B cell (primary cell): Measurements from ENCODE around the gene PDE12. TPM values are rescaled to one million over a fixed set of nuclear protein-coding genes. Genes with fewer than 3 reads are reported as not detected.

ENCODE experiments used
- ATAC-seq: fragments of 200-7000 bp; cut with Tn5 transposase; one replicate; pipeline ENCODE4 v1.10.0; 2021; ENCODE audit warnings: low read depth, mild to moderate bottlenecking, moderate number of reproducible peaks, moderate library complexity
- CTCF ChIA-PET: fragments of 350-600 bp; sonication (Branson Sonifier 250); formaldehyde crosslinking; loops from one replicate; lab custom pipeline; 2021; ENCODE audit warnings: antibody characterized with exemption, inconsistent platforms; lab: Charles Lee
- POLR2A ChIA-PET: fragments of 350-600 bp; sonication (Branson Sonifier 250); formaldehyde crosslinking; loops from one replicate; lab custom pipeline; 2021; ENCODE audit warnings: antibody characterized with exemption; lab: Charles Lee
- DNase-seq: peaks from one replicate; pipeline ENCODE4 v3.0.0; 2013
- H2AFZ ChIP-seq: 2 replicates; pipeline ENCODE4 v1.6.1; 2012; ENCODE audit warnings: mild to moderate bottlenecking, low read depth, low read length; ENCODE audit not compliant: insufficient read depth, poor library complexity, severe bottlenecking
- H3K27ac ChIP-seq, 2 donors: 1 replicate in 1 of 2; 2 replicates in 1 of 2; pipeline ENCODE4 v1.5.1; 2012 to 2013; ENCODE audit warnings: low read length in 2 of 2, mild to moderate bottlenecking in 2 of 2, moderate library complexity in 1 of 2
- H3K27me3 ChIP-seq, 4 experiments: fragments of 200-600 bp in 1 of 4; sonication (generic) in 1 of 4; replicated peaks in 1 of 4; 1 replicate in 2 of 4; 2 replicates in 2 of 4; pipeline versions ENCODE4 v1.6.1 to v1.7.0; 2013 to 2016; ENCODE audit warnings: low read length in 3 of 4, mild to moderate bottlenecking in 2 of 4, mixed read lengths in 1 of 4, moderate library complexity in 1 of 4; ENCODE audit not compliant: insufficient read depth in 4 of 4, control insufficient read depth in 3 of 4; ENCODE audit errors: control extremely low read depth in 1 of 4
- H3K36me3 ChIP-seq, 2 experiments: replicated peaks in 1 of 2; 1 replicate in 1 of 2; 2 replicates in 1 of 2; pipeline versions ENCODE4 v1.6.1 to v1.7.1; 2013; ENCODE audit warnings: low read length in 1 of 2; ENCODE audit not compliant: insufficient read depth in 2 of 2, control insufficient read depth in 1 of 2; ENCODE audit errors: control extremely low read depth in 1 of 2, extremely low read depth in 1 of 2
- H3K4me1 ChIP-seq, 2 donors: fragments of 200-600 bp in 1 of 2; sonication (generic) in 1 of 2; 1 replicate in 1 of 2; 2 replicates in 1 of 2; pipeline versions ENCODE4 v1.5.1 to v1.6.1; 2013 to 2017; ENCODE audit warnings: low read length in 2 of 2; ENCODE audit not compliant: control insufficient read depth in 2 of 2, insufficient read depth in 2 of 2
- H3K4me2 ChIP-seq: replicated peaks from 2 replicates; pipeline ENCODE3; 2012; ENCODE audit warnings: mild to moderate bottlenecking, low read depth, low read length; ENCODE audit not compliant: poor library complexity, severe bottlenecking
- H3K4me3 ChIP-seq, 5 experiments: fragments of 200-600 bp in 1 of 5; sonication (generic) in 1 of 5; 1 replicate in 3 of 5; 2 replicates in 2 of 5; pipeline versions ENCODE4 v1.5.1 to v1.7.0; 2011 to 2016; ENCODE audit warnings: low read length in 4 of 5, mild to moderate bottlenecking in 4 of 5, low read depth in 2 of 5, control low read depth in 1 of 5, moderate library complexity in 1 of 5; ENCODE audit not compliant: insufficient read depth in 1 of 5; ENCODE audit errors: control extremely low read depth in 1 of 5, extremely low read depth in 1 of 5
- H3K79me2 ChIP-seq: fragments of 200-600 bp; sonication (generic); one replicate; pipeline ENCODE4 v1.6.0; 2016; ENCODE audit warnings: low read length; ENCODE audit not compliant: control insufficient read depth, insufficient read depth
- H3K9ac ChIP-seq: fragments of 200-600 bp; sonication (generic); 2 replicates; pipeline ENCODE4 v1.6.1; 2017; ENCODE audit warnings: mild to moderate bottlenecking, low read length, moderate library complexity
- H3K9me3 ChIP-seq, 3 donors: one replicate each; pipeline versions ENCODE4 v1.6.1 to v1.7.1; 2013; ENCODE audit warnings: low read length in 2 of 3; ENCODE audit not compliant: control insufficient read depth in 2 of 3, insufficient read depth in 1 of 3; ENCODE audit errors: control extremely low read depth in 1 of 3
- H4K20me1 ChIP-seq: 2 replicates; pipeline ENCODE4 v1.6.0; 2012; ENCODE audit warnings: mild to moderate bottlenecking, low read length; ENCODE audit not compliant: insufficient read depth, control insufficient read depth, poor library complexity, severe bottlenecking
- H3K27ac Mint-ChIP-seq: one replicate; pipeline ENCODE4 v1.8.0; 2021; ENCODE audit warnings: mixed read lengths
- H3K27me3 Mint-ChIP-seq: one replicate; pipeline ENCODE4 v1.8.0; 2021; ENCODE audit warnings: mixed read lengths
- H3K4me1 Mint-ChIP-seq: one replicate; pipeline ENCODE4 v1.8.0; 2021; ENCODE audit warnings: mixed read lengths
- H3K4me3 Mint-ChIP-seq: one replicate; pipeline ENCODE4 v1.8.0; 2021; ENCODE audit warnings: mixed read lengths
- H3K9me3 Mint-ChIP-seq: one replicate; pipeline ENCODE4 v1.8.0; 2022; ENCODE audit warnings: mixed read lengths; ENCODE audit not compliant: insufficient read depth
- EZH2 ChIP-seq: IDR thresholded peaks from 2 replicates; pipeline ENCODE4 v1.6.1; 2012; ENCODE audit warnings: borderline replicate concordance, low read depth, mild to moderate bottlenecking, moderate library complexity, low read length; ENCODE audit not compliant: insufficient read depth, poor library complexity, severe bottlenecking
- WGBS: methylation state at CpG from one replicate; pipeline ENCODE4 v1.1.5; 2013; ENCODE audit warnings: missing lambda C conversion rate; ENCODE audit not compliant: insufficient coverage; 5-methylcytosine and 5-hydroxymethylcytosine counted together
- intact Hi-C: fragments of 100-400 bp; cut with micrococcal nuclease; formaldehyde crosslinking; loops from one replicate; pipeline ENCODE4 v1.10.0; 2022
- polyA plus RNA-seq: library from polyadenylated mRNA; depleted of rRNA; stranded (reverse); fragments of >200 nt; gene quantifications from 2 replicates; pipeline ENCODE4 v1.2.3, GENCODE V29; 2012
- total RNA-seq, 2 donors: library from RNA; stranded (reverse); fragments of 120-200 nt in 1 of 2; gene quantifications; 1 replicate in 1 of 2; 2 replicates in 1 of 2; pipeline versions ENCODE4 v1.2.3 to v1.2.4, GENCODE V29; 2013 to 2022
- TF ChIP-seq, protein P1 (sequence below): fragments of 200-600 bp; IDR thresholded peaks from one replicate; pipeline ENCODE4 v1.8.0; 2022; ENCODE audit warnings: antibody characterized with exemption, mild to moderate bottlenecking

Gene PDE12
- total and polyA plus RNA-seq, 2 donors (not counting 1 experiment from before 2014, with no cell fraction given) = 7.3 to 18.3 TPM

DNA sequence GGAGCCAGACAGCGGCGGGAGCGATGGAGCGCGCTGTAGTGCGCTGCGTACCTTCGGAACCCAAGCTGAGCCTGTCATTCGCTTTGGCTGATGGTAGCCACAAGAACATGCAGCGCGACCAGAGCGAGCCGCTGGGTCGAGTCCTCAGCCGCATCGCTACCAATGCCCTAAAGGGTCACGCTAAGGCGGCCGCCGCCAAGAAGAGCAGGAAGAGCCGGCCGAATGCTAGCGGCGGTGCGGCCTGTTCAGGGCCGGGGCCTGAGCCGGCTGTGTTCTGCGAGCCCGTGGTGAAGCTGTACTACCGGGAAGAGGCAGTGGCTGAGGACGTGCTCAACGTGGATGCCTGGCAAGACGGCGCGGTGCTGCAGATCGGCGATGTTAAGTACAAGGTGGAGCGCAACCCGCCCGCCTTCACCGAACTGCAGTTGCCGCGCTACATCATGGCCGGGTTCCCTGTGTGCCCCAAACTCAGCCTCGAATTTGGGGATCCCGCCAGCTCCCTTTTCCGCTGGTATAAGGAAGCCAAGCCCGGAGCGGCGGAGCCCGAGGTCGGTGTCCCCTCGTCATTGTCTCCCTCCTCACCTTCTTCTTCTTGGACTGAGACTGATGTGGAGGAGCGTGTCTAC is 498 bp downstream of the PDE12 start:
- Mint-ChIP-seq H3K9me3 (no peaks in the 10 kb centered on the region), H3K4me1 (peaks cover 38% of the 10 kb centered on the region), H3K27me3 (no peaks in the 10 kb centered on the region), H3K4me3 (peak overlapping the region; percentile 88), H3K27ac (peak overlapping the region; percentile 100)
- Histone ChIP-seq H4K20me1 (peaks cover 10% of the 10 kb centered on the region), H3K9me3 (no peaks in the 10 kb centered on the region), H3K4me3 (peak overlapping the region; percentile 70 to 90 (median 75)), H3K9ac (peak overlapping the region; percentile 86), H3K27ac (peak overlapping the region; percentile 91 to 100), H3K27me3 (no peaks in the 10 kb centered on the region), H3K4me1 (peaks cover 14 to 30% of the 10 kb centered on the region in 2 donors), H3K36me3 (peaks cover 9 to 21% of the 10 kb centered on the region in 2 experiments), H2AFZ (peak overlapping the region; percentile 94), H3K4me2 (peak overlapping the region; percentile 78), H3K79me2 (peaks cover 54% of the 10 kb centered on the region)
- ATAC-seq (peak; percentile 22), DNase-seq (no peak)
- TF ChIP-seq, protein P1, sequence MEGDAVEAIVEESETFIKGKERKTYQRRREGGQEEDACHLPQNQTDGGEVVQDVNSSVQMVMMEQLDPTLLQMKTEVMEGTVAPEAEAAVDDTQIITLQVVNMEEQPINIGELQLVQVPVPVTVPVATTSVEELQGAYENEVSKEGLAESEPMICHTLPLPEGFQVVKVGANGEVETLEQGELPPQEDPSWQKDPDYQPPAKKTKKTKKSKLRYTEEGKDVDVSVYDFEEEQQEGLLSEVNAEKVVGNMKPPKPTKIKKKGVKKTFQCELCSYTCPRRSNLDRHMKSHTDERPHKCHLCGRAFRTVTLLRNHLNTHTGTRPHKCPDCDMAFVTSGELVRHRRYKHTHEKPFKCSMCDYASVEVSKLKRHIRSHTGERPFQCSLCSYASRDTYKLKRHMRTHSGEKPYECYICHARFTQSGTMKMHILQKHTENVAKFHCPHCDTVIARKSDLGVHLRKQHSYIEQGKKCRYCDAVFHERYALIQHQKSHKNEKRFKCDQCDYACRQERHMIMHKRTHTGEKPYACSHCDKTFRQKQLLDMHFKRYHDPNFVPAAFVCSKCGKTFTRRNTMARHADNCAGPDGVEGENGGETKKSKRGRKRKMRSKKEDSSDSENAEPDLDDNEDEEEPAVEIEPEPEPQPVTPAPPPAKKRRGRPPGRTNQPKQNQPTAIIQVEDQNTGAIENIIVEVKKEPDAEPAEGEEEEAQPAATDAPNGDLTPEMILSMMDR = no peak
- TF ChIP-seq EZH2 = no peak
- intact Hi-C loops = loop anchor here (1.0 to 10.0 kb wide), 7 partner anchors 41 to 561 kb away; partner anchors contain the start of genes ARF4 and IL17RD
- ChIA-PET POLR2A (interaction anchor here (0.5 to 2.3 kb wide), 3 partner anchors 40 to 483 kb away, joined by 4 to 26 read pairs (median 5); partner anchors contain the start of genes ARF4 and SLMAP), CTCF (interaction anchor here (0.9 to 2.6 kb wide), 6 partner anchors 24 to 199 kb away, joined by 3 to 16 read pairs (median 4); partner anchors contain the start of genes ARF4 and SLMAP)
- WGBS = under 1% methylated on average over 54 of the region's 54 CpGs
